Measurements from ENCODE around the gene BRI3. TPM values are rescaled to one million over a fixed set of nuclear protein-coding genes. Genes with fewer than 3 reads are reported as not detected.
"Not testable (repeated sequence)": the region's sequence is repeated elsewhere in the genome, so short reads cannot be mapped to it uniquely, and the experiment has no call there.

The BRI3 gene
- total RNA-seq, 4 donors from 2014 or later = 34.2 to 54.2 (median 46.3) TPM

DNA sequence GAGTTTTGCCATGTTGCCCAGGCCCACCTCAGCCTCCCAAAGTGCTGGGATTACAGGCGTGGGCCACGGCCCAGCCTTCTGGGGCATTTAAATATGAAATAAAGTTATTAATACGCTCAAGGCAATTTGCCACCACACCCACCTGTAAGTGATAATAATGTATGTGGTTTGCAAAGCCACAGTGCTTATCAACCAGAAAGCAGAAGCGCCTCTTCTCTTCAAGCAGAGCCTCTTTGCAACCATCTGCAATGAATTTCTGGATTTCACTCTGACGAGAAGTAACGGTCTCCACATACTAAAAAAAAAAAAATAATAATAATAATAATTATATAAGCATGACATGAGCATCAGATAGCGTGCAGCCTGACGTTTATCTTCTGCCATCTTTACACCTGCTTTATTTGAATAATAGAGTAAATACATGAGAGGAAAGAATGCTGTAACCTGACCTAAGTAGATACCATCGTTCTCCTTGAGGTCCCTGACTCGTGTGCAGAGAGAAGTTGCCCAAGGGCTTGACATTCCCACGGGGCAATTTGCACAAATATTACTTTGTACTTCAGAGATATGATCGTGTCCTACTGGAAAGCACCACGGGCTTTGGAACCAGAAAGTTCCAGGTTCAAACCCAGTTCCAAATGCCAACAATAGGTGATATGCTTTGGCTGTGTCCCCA, 34.0 kb downstream of the BRI3 start:
- WGBS, 2 donors = 76 to 80% methylated on average over 13 of the region's 13 CpGs
- TF ChIP-seq, protein P1, sequence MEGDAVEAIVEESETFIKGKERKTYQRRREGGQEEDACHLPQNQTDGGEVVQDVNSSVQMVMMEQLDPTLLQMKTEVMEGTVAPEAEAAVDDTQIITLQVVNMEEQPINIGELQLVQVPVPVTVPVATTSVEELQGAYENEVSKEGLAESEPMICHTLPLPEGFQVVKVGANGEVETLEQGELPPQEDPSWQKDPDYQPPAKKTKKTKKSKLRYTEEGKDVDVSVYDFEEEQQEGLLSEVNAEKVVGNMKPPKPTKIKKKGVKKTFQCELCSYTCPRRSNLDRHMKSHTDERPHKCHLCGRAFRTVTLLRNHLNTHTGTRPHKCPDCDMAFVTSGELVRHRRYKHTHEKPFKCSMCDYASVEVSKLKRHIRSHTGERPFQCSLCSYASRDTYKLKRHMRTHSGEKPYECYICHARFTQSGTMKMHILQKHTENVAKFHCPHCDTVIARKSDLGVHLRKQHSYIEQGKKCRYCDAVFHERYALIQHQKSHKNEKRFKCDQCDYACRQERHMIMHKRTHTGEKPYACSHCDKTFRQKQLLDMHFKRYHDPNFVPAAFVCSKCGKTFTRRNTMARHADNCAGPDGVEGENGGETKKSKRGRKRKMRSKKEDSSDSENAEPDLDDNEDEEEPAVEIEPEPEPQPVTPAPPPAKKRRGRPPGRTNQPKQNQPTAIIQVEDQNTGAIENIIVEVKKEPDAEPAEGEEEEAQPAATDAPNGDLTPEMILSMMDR (IDR thresholded peaks at IDR 0.05) = no peak
- no peak for TF ChIP-seq POLR2A (IDR thresholded peaks at IDR 0.05)
- intact Hi-C loops (cut with DNase I; ENCODE audit: low total_unique reads) = no loop called here
- no peak for DNase-seq (ENCODE audit: low spot score in 2 of 2)
- H3K4me3 ChIP-seq (ENCODE audit: low read depth, poor library complexity, severe bottlenecking) = no peak overlapping the region

DNA sequence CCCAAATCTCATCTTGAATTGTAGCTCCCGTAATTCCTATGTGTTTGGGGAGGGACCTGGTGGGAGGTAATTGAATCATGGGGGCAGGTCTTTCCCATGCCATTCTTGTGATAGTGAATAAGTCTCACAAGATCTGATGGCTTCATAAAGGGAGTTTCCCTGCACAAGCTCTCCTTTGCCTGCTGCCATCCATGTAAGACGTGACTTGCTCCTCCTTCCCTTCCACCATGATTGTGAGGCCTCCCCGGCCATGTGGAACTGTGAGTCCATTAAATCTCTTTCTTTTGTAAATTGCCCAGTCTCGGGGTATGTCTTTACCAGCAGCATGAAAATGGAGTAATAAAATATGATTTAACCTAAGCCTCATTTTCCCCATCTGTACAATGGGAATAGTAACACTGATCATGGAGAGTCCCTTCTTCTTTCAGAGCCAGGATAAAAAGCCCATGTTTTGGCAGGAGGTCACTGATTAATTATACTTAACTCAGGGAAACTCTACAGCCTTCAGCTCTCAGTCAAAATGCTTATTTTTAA, 34.6 kb downstream of the BRI3 start:
- intact Hi-C loops (cut with DNase I; ENCODE audit: low total_unique reads); DNase-seq (ENCODE audit: low spot score in 2 of 2); H3K4me3 ChIP-seq (ENCODE audit: low read depth, poor library complexity, severe bottlenecking): not testable (repeated sequence)
- 91 to 95% methylated on average over 4 of the region's 4 CpGs for WGBS, 2 donors

DNA sequence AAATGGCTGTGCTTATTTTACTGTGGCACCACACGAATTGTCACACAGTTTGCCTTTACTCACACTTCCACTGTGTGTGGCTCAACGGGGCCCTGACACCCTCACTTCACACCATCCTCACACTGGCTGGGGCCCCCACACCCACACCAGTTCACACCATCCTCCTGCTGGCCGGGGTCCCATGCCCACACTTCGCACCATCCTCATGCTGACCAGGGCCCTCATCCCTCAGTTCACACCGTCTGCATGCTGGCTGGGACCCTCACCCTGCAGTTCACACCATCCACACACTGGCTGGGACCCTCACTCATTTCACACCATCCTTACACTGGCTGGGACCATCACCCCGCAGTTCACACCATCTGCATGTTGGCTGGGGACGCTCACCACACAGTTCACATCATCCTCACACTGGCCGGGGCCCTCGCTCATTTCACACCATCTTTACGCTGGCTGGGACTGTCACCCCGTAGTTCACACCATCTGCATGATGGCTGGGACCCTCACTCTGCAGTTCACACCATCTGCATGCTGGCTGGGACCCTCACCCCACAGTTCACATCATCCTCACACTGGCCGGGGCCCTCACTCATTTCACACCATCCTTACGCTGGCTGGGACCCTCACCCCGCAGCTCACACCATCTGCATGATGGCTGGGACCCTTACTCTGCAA, 36.0 kb downstream of the BRI3 start:
- intact Hi-C loops (cut with DNase I; ENCODE audit: low total_unique reads) = no loop called here
- H3K4me3 ChIP-seq (ENCODE audit: low read depth, poor library complexity, severe bottlenecking) = no peak overlapping the region
- DNase-seq (ENCODE audit: low spot score in 2 of 2) = no peak
- TF ChIP-seq, protein P1 (IDR thresholded peaks at IDR 0.05) = no peak
- TF ChIP-seq POLR2A (IDR thresholded peaks at IDR 0.05) = no peak
- WGBS, 2 donors = 96% methylated on average over 14 of the region's 14 CpGs

DNA sequence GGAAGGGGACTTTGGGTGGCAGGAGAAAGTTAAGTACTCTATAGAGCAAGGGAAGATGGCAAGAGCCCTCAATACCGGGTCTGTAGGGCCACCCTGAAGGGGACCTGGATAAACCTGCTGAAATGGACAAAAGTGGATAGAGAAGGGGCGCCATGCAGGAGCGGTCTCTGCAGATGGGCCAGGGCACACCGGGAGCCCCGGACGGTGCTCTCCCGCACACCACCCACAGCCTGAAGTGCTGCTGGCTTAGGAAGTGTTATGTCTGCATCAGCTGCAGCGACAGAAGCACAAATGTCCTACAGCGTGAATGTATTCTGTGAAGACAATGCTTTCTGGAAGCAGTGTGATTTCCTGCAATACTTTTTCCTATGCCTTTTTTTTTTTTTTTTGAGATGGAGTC, 37.7 kb downstream of the BRI3 start:
- DNase-seq (ENCODE audit: low spot score in 2 of 2) = no peak
- no peak for TF ChIP-seq POLR2A (IDR thresholded peaks at IDR 0.05)
- TF ChIP-seq, protein P1 (IDR thresholded peaks at IDR 0.05) = no peak
- intact Hi-C loops (cut with DNase I; ENCODE audit: low total_unique reads) = no loop called here
- no peak overlapping the region for H3K4me3 ChIP-seq (ENCODE audit: low read depth, poor library complexity, severe bottlenecking)
- WGBS, 2 donors = 91 to 95% methylated on average over 9 of the region's 9 CpGs

DNA sequence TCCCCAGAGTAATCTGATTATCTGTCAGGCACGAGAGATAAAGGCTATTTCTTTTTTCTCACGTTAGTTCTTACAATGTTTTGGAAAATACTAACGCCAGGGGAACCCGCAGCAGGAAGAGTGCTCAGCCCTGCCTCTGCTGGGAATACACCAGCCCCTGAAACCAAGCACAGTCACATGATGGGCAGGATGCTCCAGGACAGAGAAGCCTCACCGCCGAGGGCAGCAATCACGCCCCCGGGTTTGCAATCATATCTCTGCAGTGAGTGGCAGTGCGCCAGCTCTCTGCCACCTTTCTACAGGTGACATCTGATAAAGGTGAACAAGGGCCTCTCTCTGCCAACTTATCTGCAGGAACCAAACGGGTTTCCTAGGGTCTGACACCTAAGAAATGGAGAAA, 39.8 kb downstream of the BRI3 start:
- intact Hi-C loops (cut with DNase I; ENCODE audit: low total_unique reads) = no loop called here
- DNase-seq (ENCODE audit: low spot score in 2 of 2) = no peak
- TF ChIP-seq, protein P1 (IDR thresholded peaks at IDR 0.05) = no peak
- no peak for TF ChIP-seq POLR2A (IDR thresholded peaks at IDR 0.05)
- no peak overlapping the region for H3K4me3 ChIP-seq (ENCODE audit: low read depth, poor library complexity, severe bottlenecking)
- 55 to 70% methylated on average over 9 to 10 of the region's 10 CpGs for WGBS, 2 donors

Data from lower leg skin (tissue), 4 donors.